ENCODE measurements around the gene CBLN3. TPM values are rescaled to one million over a fixed set of nuclear protein-coding genes. Genes with fewer than 3 reads are reported as not detected.

The CBLN3 gene
- total and polyA plus RNA-seq, 4 donors, result 1.7 to 4.9 (median 2.0) TPM

- no peak for ATAC-seq (ENCODE audit: insufficient read depth, low FRiP score)
- WGBS, 2 donors, result 59 to 72% methylated on average over 7 of the region's 7 CpGs
- H3K4me3 ChIP-seq, result no peak overlapping the region
- H3K9me3 ChIP-seq (ENCODE audit: control insufficient read depth in 4 of 4, insufficient read depth in 3 of 4, low read length in 3 of 4), result peaks cover 0 to 2% (median 0%) of the 10 kb centered on the region in 4 donors
- H3K9ac ChIP-seq (ENCODE audit: insufficient read depth in 1 of 2, low read length in 2 of 2), result peak overlapping the region in 1 of 2 donors; percentile 57
- TF ChIP-seq CTCF (IDR thresholded peaks at IDR 0.05; ENCODE audit: control extremely low read depth, extremely low read depth), result no peak
- H3K4me1 ChIP-seq (ENCODE audit: control insufficient read depth in 5 of 5, insufficient read depth in 5 of 5, low read length in 5 of 5), result peaks cover 5 to 65% (median 31%) of the 10 kb centered on the region in 5 donors
- DNase-seq, result peak; percentile 63 to 92 (median 86)
- H3K36me3 ChIP-seq (ENCODE audit: control insufficient read depth in 4 of 4, insufficient read depth in 4 of 4, low read length in 4 of 4), result peaks cover 0 to 37% (median 8%) of the 10 kb centered on the region in 4 donors
- no peaks in the 10 kb centered on the region for H3K27me3 ChIP-seq (ENCODE audit: control insufficient read depth in 3 of 3, insufficient read depth in 3 of 3, low read length in 2 of 3)
- H3K27ac ChIP-seq (ENCODE audit: low read depth in 1 of 2, low read length in 1 of 2), result no peak overlapping the region
Measured at GRCh38 chr14:24403294-24403998, 26.0 kb downstream of the CBLN3 start.

- Histone ChIP-seq H3K27ac (ENCODE audit: low read depth in 1 of 2, low read length in 1 of 2) (peak overlapping the region in 1 of 2 donors; percentile 56), H3K4me3 (no peak overlapping the region), H3K36me3 (ENCODE audit: control insufficient read depth in 4 of 4, insufficient read depth in 4 of 4, low read length in 4 of 4) (peaks cover 0 to 29% (median 2%) of the 10 kb centered on the region in 4 donors), H3K9ac (ENCODE audit: insufficient read depth in 1 of 2, low read length in 2 of 2) (peak overlapping the region in 1 of 2 donors; percentile 47), H3K9me3 (ENCODE audit: control insufficient read depth in 4 of 4, insufficient read depth in 3 of 4, low read length in 3 of 4) (peaks cover 0 to 2% (median 0%) of the 10 kb centered on the region in 4 donors), H3K4me1 (ENCODE audit: control insufficient read depth in 5 of 5, insufficient read depth in 5 of 5, low read length in 5 of 5) (peaks cover 5 to 67% (median 34%) of the 10 kb centered on the region in 5 donors), H3K27me3 (ENCODE audit: control insufficient read depth in 3 of 3, insufficient read depth in 3 of 3, low read length in 2 of 3) (no peaks in the 10 kb centered on the region)
- ATAC-seq (ENCODE audit: insufficient read depth, low FRiP score) (no peak), DNase-seq (no peak)
- whole genome bisulfite sequencing, 2 donors, result 54 to 64% methylated on average over 9 of the region's 9 CpGs
- no peak for TF ChIP-seq CTCF (IDR thresholded peaks at IDR 0.05; ENCODE audit: control extremely low read depth, extremely low read depth)
Measured at GRCh38 chr14:24401810-24402702, 27.4 kb downstream of the CBLN3 start.

GRCh38 chr14:24399999-24400718 lies 29.3 kb downstream of the CBLN3 start:
- no peak for TF ChIP-seq CTCF (IDR thresholded peaks at IDR 0.05; ENCODE audit: control extremely low read depth, extremely low read depth)

More at GRCh38 chr14:24399999-24400718, 29.3 kb downstream of the CBLN3 start:
- peaks cover 5 to 63% (median 34%) of the 10 kb centered on the region in 5 donors for H3K4me1 ChIP-seq (ENCODE audit: control insufficient read depth in 5 of 5, insufficient read depth in 5 of 5, low read length in 5 of 5)
- DNase-seq (peak; percentile 35 to 79 (median 67)), ATAC-seq (ENCODE audit: insufficient read depth, low FRiP score) (no peak)
- no peak overlapping the region for H3K4me3 ChIP-seq
- H3K9me3 ChIP-seq (ENCODE audit: control insufficient read depth in 4 of 4, insufficient read depth in 3 of 4, low read length in 3 of 4), result peaks cover 0 to 2% (median 0%) of the 10 kb centered on the region in 4 donors
- H3K27me3 ChIP-seq (ENCODE audit: control insufficient read depth in 3 of 3, insufficient read depth in 3 of 3, low read length in 2 of 3), result no peaks in the 10 kb centered on the region
- H3K9ac ChIP-seq (ENCODE audit: insufficient read depth in 1 of 2, low read length in 2 of 2), result peak overlapping the region; percentile 65 to 79
- WGBS, 2 donors, result 43% methylated on average over 4 of the region's 4 CpGs
- H3K27ac ChIP-seq (ENCODE audit: low read depth in 1 of 2, low read length in 1 of 2), result peak overlapping the region in 1 of 2 donors; percentile 28
- peaks cover 0 to 14% (median 2%) of the 10 kb centered on the region in 4 donors for H3K36me3 ChIP-seq (ENCODE audit: control insufficient read depth in 4 of 4, insufficient read depth in 4 of 4, low read length in 4 of 4)
